Measurements from ENCODE around the gene PRKCB. TPM values are rescaled to one million over a fixed set of nuclear protein-coding genes. Genes with fewer than 3 reads are reported as not detected.

Gene PRKCB
- total RNA-seq, 4 donors from 2014 or later: 7.7 to 40.0 (median 12.2) TPM

DNA sequence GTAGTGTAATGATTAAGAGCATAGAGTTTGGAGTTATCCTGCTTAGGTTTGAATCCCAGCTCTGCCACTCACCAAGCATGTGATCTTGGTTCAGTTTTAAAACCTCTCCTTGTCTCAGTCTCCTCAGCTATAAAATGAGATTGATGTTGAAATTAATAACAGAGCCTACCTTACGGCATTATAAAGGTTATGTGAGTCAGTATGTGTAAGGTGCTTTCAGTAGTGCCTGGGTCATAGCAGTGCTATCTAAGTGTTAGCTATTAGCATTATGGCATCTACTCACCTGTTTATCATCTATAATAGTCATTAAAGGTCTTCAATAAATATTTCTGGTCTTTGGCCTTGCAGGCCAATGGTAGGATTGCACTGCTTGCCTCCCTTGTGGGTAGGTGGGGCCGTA is 53.4 kb downstream of the PRKCB start:
- WGBS: 90% methylated on average over 2 of the region's 2 CpGs
- H3K36me3 ChIP-seq: no peaks in the 10 kb centered on the region
- no peak overlapping the region for H3K27ac ChIP-seq

DNA sequence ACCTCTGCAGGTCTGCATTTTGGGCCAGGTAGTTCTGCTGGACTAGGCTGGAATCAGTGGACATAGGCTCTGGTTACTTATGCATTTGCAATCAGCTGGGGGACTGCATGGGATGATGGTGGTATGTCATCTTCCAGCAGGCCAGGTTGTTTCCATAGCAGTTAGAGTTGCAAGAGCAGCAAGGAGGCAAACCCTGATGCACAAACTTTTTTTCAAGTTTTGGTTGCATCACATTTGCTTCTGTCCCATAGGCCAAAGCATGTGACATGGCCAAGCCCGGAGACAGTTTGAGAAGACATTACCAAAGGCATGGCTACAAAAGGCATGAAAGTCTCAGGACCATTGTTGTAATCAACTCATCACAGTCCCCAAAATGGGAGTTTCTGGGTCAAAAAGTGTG is 58.2 kb downstream of the PRKCB start:
- 100% methylated on average over 1 of the region's 1 CpG for WGBS
- TF ChIP-seq EP300 (IDR thresholded peaks at IDR 0.05) (no peak), POLR2AphosphoS5 (IDR thresholded peaks at IDR 0.05) (no peak), POLR2A (IDR thresholded peaks at IDR 0.05) (no peak)
- TF ChIP-seq, protein P1, sequence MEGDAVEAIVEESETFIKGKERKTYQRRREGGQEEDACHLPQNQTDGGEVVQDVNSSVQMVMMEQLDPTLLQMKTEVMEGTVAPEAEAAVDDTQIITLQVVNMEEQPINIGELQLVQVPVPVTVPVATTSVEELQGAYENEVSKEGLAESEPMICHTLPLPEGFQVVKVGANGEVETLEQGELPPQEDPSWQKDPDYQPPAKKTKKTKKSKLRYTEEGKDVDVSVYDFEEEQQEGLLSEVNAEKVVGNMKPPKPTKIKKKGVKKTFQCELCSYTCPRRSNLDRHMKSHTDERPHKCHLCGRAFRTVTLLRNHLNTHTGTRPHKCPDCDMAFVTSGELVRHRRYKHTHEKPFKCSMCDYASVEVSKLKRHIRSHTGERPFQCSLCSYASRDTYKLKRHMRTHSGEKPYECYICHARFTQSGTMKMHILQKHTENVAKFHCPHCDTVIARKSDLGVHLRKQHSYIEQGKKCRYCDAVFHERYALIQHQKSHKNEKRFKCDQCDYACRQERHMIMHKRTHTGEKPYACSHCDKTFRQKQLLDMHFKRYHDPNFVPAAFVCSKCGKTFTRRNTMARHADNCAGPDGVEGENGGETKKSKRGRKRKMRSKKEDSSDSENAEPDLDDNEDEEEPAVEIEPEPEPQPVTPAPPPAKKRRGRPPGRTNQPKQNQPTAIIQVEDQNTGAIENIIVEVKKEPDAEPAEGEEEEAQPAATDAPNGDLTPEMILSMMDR (IDR thresholded peaks at IDR 0.05): no peak
- DNase-seq (ENCODE audit: low spot score in 2 of 2): no peak
- Histone ChIP-seq H3K27me3 (no peaks in the 10 kb centered on the region), H3K27ac (no peak overlapping the region), H3K4me1 (no peaks in the 10 kb centered on the region), H3K9me3 (no peaks in the 10 kb centered on the region), H3K36me3 (no peaks in the 10 kb centered on the region), H3K4me3 (no peak overlapping the region)

More for the DNA sequence above, 53.4 kb downstream of the PRKCB start:
- DNase-seq (ENCODE audit: low spot score in 2 of 2): no peak
- Histone ChIP-seq H3K4me1 (no peaks in the 10 kb centered on the region), H3K27me3 (no peaks in the 10 kb centered on the region), H3K4me3 (no peak overlapping the region), H3K9me3 (no peaks in the 10 kb centered on the region)
- TF ChIP-seq POLR2A (IDR thresholded peaks at IDR 0.05) (no peak), POLR2AphosphoS5 (IDR thresholded peaks at IDR 0.05) (no peak), EP300 (IDR thresholded peaks at IDR 0.05) (no peak)
- TF ChIP-seq, protein P1 (IDR thresholded peaks at IDR 0.05): no peak

DNA sequence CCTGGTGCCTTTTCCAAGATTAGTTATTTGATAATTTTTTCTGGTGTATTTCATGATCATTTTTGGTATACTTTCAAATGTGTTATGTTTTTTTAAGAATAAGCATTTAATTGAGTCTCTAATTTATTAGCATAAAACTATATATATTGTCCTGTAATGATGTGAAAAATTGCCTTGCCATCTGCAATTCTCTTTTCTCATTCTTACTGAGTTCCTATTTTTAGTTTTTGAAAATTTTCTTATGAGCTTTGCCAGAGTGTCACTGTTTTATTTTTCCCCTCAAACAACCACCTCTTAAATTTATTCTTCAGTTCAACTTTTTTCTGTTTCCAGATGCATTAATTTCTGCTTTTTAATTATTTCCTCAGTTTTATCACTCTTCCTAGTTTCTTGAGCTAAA is 59.3 kb downstream of the PRKCB start:
- Histone ChIP-seq H3K4me3 (no peak overlapping the region), H3K27ac (no peak overlapping the region), H3K27me3 (no peaks in the 10 kb centered on the region), H3K4me1 (no peaks in the 10 kb centered on the region), H3K9me3 (no peaks in the 10 kb centered on the region), H3K36me3 (no peaks in the 10 kb centered on the region)
- TF ChIP-seq POLR2AphosphoS5 (IDR thresholded peaks at IDR 0.05) (no peak), POLR2A (IDR thresholded peaks at IDR 0.05) (no peak), EP300 (IDR thresholded peaks at IDR 0.05) (no peak)
- TF ChIP-seq, protein P1 (IDR thresholded peaks at IDR 0.05): no peak
- DNase-seq (ENCODE audit: low spot score in 2 of 2): no peak

DNA sequence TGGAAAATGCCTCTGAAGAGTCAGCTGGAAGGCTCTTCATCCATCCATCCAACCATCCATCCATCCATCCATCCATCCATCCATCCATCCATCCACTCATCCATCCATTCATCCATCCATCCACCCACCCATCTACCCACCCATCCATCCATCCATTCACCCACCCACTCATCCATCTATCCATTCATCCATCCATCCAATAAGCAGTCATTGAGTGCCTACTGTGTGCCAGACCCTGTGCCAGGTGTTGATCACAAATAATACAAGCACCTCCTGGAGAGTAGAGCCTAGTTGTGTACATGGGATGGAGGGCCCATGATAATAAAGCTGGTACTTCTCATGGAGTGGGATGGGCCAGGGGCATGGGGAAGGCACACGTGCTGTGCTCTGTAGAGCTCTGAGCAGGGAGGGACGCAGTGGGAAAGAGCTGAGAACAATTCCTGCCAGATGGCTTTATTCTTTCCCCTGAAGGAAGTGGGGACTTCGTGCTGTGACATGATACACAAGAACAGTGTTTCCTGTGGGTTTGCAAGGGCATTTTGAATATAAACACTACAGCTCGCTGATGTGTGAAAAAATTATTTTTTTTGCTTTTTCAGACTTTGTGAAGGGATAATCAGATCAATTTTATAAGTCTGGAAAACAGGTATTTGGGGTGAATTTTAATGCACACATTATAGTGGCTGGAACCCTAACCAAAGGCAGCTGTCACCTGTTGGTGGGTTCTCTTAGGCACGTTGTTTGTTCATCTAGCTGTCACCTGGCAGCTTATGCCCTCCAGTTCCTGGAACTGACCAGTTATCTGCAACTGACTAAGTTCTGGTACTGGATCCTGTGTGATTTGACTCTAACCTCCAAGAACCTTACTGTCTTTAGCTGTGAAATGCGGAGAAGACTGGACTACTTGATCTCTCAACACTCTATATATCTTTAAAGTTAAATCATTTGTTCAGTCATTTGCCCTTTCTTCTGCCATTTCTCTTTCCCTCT is 61.3 kb downstream of the PRKCB start:
- no peaks in the 10 kb centered on the region for H3K4me1 ChIP-seq
- H3K27ac ChIP-seq: no peak overlapping the region
- TF ChIP-seq, protein P1 (IDR thresholded peaks at IDR 0.05): no peak
- no peak for TF ChIP-seq EP300 (IDR thresholded peaks at IDR 0.05)
- no peaks in the 10 kb centered on the region for H3K27me3 ChIP-seq
- DNase-seq (ENCODE audit: low spot score in 2 of 2): no peak
- no peak overlapping the region for H3K4me3 ChIP-seq
- no peaks in the 10 kb centered on the region for H3K36me3 ChIP-seq
- H3K9me3 ChIP-seq: no peaks in the 10 kb centered on the region
- 57% methylated on average over 6 of the region's 6 CpGs for WGBS

DNA sequence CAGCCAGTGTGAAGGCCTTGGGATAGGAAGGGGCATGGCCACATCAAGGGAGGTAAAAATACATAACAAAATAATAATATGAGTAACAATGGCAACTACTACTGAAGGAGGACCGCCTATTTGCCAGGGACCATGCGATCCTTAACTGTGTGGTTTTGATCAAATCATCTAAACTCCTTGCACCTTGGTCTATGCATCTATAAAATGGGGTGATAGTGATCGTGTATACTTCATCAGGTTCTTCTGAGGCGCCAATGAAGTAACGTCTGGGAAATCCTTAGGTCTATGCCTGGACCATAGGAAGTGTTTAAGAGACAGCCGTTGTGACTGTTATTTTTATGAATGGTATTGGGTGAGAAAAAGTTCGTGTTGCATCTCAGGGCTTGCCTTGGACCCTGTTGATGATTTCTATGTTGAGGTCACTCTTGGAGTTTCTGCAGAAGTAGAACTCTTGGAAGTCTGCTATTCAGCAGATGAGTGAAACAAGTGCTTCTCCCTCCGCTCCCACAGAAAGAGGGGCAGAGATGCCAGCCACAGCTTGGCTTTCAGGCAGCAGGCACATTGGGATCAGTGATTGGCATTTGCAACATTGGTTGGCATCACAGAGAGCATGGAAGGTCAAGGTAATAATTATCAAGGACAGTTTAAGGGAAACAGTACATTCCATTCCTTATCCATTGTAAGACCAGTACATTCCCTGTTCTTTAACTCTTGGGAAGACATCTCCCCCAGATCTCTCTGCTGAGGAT is 63.1 kb downstream of the PRKCB start:
- WGBS: 90% methylated on average over 8 of the region's 8 CpGs
- no peaks in the 10 kb centered on the region for H3K4me1 ChIP-seq

More for the DNA sequence above, 63.1 kb downstream of the PRKCB start:
- Histone ChIP-seq H3K36me3 (no peaks in the 10 kb centered on the region), H3K27me3 (no peaks in the 10 kb centered on the region), H3K4me3 (no peak overlapping the region), H3K9me3 (no peaks in the 10 kb centered on the region), H3K27ac (no peak overlapping the region)
- TF ChIP-seq EP300 (IDR thresholded peaks at IDR 0.05) (no peak), POLR2A (IDR thresholded peaks at IDR 0.05) (no peak), POLR2AphosphoS5 (IDR thresholded peaks at IDR 0.05) (no peak)
- TF ChIP-seq, protein P1 (IDR thresholded peaks at IDR 0.05): no peak
- DNase-seq (ENCODE audit: low spot score in 2 of 2): no peak
